Right renal cortex interstitium (tissue), 3 donors: ENCODE results near the gene TP53BP2. TPM values are rescaled to one million over a fixed set of nuclear protein-coding genes. Genes with fewer than 3 reads are reported as not detected.

ENCODE experiments used
- DNase-seq, 3 donors: peaks; one replicate each; pipeline ENCODE4 v3.0.0-alpha.2; 2013; ENCODE audit warnings: low read depth in 3 of 3, low spot score in 2 of 3
- polyA plus RNA-seq, 3 donors: library from polyadenylated mRNA; unstranded; fragments of 120-200 nt; gene quantifications; one replicate each; pipeline ENCODE4 v1.2.1, GENCODE V29; 2013; ENCODE audit not compliant: insufficient read length in 3 of 3

The TP53BP2 gene
- polyA plus RNA-seq, 3 donors: 51.3 to 65.4 (median 59.7) TPM

DNA sequence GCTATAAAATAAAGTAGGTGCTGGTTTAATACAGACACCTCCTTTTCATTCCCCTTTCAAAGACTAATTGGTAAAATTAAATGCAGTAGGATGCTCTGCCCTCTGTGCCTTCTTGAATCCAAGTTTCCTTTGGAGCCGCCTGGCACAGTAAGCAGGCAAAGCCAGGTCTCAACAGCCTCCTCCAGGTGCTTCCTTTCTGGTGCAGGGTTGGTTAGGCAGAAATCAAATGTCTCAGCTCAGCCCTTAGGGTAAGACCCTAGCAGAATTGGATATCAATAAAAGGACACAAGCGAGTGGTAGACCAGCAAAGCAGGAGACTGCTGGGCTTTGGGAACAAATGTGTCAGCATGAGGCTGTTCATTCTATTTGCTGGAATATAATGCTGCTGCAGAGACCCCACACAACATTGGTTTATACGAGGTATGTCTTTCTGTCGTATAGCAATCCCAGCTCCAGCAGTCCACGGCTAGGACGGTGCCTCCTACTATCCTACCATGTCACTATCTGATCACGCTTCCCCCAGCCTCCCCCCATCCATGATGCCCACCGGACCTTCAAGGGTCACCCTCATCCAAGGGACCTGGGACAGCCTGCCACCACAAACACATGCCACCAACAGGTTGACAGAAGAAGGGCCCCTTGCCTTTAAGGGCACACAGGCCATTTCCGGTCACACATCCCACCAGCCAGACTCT, 75.0 kb downstream of the TP53BP2 start:
- no peak for DNase-seq

- DNase-seq: no peak
Observed at GRCh38 chr1:223765719-223766340, 79.9 kb downstream of the TP53BP2 start.

DNA sequence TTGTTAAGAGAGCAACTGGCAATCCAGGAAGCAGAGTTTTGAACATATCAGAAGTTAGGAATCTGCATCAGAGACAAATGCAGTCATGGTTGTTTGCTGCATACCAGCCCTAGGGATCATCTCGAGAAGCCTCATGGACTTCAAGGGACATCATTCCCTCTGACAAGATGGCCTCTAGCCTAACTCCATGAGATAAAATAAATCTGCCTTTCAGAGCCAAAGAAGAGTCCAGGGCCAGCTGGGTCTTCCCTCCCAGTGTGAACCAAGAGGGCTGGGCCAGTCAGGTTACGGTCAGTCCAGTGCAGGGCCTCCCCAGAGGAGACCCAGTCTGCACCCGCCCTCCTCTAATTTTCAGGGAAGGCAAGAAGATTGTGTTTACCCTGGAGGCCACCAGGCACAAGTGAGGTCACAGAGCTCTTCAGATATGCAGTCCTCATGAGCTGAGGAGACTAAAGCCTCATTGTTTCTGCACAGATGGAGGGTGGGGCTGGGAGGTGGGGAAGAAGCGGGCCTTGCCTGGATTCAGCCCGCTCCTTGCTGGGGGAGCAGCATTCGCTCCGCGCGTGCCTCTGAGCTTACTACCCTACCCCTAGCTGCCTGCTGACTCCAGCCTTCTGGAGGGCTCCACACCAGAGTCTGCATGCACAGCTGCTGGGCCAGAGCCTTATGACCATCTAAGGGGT, 80.6 kb downstream of the TP53BP2 start:
- no peak for DNase-seq

GRCh38 chr1:223763881-223764280, 81.9 kb downstream of the TP53BP2 start:
- no peak for DNase-seq

DNA sequence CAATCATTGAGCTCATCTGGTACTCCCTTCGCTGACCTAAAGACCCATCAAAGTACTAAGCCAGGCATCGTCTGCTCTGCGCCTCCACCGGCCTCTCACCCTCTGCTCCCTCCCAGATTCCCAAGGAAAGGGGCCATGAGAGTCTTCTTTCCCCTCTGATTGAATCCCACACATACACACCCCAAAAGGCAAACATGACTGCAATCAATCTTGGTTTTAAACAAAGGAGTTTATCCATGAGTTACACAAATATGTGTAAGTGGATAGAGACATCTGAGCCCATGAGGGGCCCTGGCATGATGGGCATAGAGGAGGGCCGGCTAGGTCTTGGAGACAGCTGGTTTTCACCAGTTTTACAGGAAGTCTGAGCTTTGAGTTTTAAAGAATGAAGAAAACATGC, 82.5 kb downstream of the TP53BP2 start:
- no peak for DNase-seq

- DNase-seq: no peak
Observed at GRCh38 chr1:223761411-223761810, 84.3 kb downstream of the TP53BP2 start.

GRCh38 chr1:223760833-223761232, 84.9 kb downstream of the TP53BP2 start:
- no peak for DNase-seq

GRCh38 chr1:223759273-223759672, 86.5 kb downstream of the TP53BP2 start:
- no peak for DNase-seq

DNA sequence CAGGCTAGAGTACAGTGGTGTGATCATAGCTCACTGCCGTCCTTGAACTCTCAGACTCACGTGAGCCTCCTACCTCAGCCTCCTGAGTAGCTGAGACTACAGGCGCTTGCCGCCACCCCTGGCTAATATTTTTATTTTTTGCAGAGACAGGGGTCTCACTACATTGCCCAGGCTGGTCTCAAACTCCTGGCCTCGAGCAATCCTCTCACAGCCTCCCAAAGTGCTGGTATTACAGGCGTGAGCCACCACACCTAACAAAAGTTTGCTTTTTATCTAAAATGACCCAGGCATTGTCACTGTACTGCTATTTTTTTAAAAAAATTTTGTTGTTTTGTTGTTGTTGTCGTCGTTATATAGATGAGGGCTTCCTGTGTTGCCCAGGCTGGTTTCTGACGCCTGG, 87.0 kb downstream of the TP53BP2 start:
- DNase-seq: no peak

GRCh38 chr1:223756806-223757700, 88.7 kb downstream of the TP53BP2 start:
- DNase-seq: no peak

GRCh38 chr1:223755992-223756775, 89.6 kb downstream of the TP53BP2 start:
- DNase-seq: no peak

DNA sequence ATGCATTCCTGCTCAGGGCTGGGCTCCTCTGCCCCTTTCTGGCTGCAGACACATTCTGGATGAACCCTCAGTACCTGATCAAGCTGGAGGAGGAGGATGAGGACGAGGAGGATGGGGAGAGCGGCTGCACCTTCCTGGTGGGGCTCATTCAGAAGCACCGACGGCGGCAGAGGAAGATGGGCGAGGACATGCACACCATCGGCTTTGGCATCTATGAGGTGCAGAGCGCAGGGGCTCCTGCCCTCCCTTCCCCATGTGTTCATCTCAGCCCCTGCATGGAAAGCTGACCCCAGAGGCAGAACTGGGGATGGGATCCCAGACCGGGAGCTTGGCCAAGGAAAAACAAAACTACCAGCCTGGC, 90.3 kb downstream of the TP53BP2 start:
- no peak for DNase-seq

- DNase-seq: no peak
Observed at GRCh38 chr1:223754681-223755431, 90.9 kb downstream of the TP53BP2 start.

DNA sequence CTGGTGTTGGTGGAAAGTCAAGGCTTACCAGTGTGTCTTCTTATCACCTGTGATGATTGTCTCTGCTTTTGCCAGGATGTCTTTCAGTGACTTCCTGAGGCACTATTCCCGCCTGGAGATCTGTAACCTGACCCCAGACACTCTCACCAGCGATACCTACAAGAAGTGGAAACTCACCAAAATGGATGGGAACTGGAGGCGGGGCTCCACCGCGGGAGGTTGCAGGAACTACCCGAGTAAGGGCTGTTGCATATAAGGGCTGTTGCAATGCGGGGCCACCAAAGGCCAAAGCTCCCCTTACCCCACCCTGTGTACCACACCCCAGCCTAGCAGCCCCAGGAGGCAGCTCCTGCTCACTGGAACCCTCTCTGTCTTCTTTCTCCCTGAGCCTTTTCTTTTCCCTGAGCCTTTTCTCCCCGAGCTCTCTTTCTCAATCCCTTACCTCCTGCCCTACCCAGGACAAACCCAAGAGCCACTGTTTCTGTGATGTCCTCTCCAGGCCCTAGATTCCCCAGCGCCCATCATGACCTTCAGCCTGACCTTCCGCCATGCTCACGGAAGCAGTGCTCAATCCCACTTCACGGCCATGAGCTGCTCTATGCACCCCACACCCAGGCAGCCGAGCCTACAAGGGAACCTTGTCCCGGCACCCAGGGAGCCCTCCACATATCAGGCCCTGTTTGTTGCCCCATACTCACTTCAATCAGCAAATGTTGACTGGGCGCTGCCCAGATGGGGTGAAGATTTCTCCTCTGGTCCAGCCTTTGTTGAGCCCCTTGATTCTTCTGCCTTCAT, 92.8 kb downstream of the TP53BP2 start:
- no peak for DNase-seq

GRCh38 chr1:223751696-223752095, 94.1 kb downstream of the TP53BP2 start:
- no peak for DNase-seq

- no peak for DNase-seq
Observed at GRCh38 chr1:223750730-223751570, 94.8 kb downstream of the TP53BP2 start.

DNA sequence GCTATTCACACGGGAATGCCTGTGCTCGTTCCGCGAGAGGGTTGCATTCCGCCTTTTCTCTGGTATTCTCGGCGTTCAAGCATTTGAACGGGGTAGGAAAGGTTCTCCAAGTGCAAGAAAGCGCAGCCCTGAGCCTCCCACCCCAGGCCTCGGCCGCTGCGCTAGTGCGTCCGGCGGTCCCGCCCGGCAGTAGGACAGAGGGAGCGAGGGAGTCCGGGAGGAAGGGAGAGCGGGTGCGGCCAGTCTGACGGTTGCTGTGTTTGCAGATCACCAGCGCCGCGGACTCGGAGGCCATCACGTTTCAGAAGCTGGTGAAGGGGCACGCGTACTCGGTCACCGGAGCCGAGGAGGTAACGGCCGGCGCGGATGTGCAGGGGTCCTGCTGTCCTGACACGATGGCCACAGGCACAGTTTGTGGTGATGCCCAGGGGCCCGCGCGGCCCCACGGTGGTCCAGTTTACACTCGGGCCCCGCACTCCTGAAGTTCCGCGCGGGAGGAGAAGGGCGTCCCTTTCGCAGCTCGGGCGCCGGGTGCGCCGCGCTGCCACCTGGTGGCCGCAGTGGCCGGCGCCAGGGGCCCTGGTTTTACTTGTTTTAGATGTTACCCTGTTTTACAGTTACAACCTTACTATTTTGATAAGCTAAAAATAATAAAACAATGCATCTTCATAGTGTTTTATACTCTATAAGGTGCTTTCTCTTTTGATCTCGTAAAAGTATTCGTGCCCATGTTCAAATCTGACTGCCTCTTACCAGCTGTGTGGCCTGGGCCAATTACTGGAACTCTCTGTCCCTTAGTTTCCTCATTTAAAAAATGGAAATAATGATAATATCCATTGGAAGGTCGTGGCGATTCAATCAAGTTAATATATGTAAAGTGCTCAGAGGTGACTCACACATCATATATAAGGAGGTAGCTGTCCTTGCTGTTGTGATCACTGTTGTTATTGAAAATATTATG, 96.7 kb downstream of the TP53BP2 start:
- DNase-seq: no peak
